Keratinocyte (primary cell): ENCODE data around the gene SIM1.

Source experiments
- EZH2 ChIP-seq: IDR thresholded peaks from one replicate; pipeline ENCODE4 v1.6.1; 2012; ENCODE audit warnings: inconsistent platforms, mild to moderate bottlenecking, low read length, moderate library complexity
- TF ChIP-seq, protein P1 (sequence below), 3 experiments: IDR thresholded peaks in 1 of 3; conservative IDR thresholded peaks in 1 of 3; optimal IDR thresholded peaks in 1 of 3; 2 replicates in 2 of 3; 3 replicates in 1 of 3; pipeline versions ENCODE3 to v1.5.1; 2011; ENCODE audit warnings: low read length in 3 of 3, mild to moderate bottlenecking in 3 of 3, moderate library complexity in 2 of 3, control low read depth in 1 of 3, inconsistent platforms in 1 of 3; ENCODE audit not compliant: insufficient read depth in 2 of 3; ENCODE audit errors: extremely low read depth in 1 of 3

DNA sequence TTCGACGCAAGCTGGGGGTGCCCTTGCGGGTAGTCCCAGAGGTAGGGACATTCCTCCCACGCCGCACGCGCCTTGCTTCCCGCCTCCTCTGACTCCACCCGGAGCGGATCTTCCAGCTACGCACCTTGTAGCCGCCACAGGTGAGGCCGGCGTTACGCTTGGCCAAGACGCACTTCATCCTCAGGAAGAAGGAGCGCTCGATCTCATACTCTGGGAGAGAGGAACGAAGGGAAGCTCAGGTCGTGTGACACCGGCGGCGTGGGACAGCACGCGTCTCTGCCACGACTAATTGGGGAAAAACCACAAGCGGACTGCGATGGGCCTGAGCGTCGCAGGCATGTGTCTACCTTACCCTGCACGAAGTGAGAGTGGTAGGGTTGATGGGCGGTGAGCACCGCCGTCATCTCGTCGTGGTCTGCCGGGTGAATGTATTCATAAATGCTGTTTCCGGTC is 15.5 kb downstream of the SIM1 start:
- TF ChIP-seq, protein P1, sequence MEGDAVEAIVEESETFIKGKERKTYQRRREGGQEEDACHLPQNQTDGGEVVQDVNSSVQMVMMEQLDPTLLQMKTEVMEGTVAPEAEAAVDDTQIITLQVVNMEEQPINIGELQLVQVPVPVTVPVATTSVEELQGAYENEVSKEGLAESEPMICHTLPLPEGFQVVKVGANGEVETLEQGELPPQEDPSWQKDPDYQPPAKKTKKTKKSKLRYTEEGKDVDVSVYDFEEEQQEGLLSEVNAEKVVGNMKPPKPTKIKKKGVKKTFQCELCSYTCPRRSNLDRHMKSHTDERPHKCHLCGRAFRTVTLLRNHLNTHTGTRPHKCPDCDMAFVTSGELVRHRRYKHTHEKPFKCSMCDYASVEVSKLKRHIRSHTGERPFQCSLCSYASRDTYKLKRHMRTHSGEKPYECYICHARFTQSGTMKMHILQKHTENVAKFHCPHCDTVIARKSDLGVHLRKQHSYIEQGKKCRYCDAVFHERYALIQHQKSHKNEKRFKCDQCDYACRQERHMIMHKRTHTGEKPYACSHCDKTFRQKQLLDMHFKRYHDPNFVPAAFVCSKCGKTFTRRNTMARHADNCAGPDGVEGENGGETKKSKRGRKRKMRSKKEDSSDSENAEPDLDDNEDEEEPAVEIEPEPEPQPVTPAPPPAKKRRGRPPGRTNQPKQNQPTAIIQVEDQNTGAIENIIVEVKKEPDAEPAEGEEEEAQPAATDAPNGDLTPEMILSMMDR (optimal IDR thresholded peaks at IDR 0.05 in 1 of 3, IDR thresholded peaks at IDR 0.05 in 1 of 3, conservative IDR thresholded peaks at IDR 0.05 in 1 of 3; ENCODE audit: extremely low read depth in 1 of 3, insufficient read depth in 2 of 3, low read length in 3 of 3): no peak
- peak; percentile 38 for TF ChIP-seq EZH2
